22Rv1 (cell line): ENCODE measurements around the gene CDKN1C.
A peak's percentile ranks its signal among the peaks of the same experiment; 100 is the strongest.

Experiments used
- H3K27ac ChIP-seq: fragments of 450-650 bp; 2 replicates; pipeline ENCODE4 v1.5.1; 2017
- ZFX ChIP-seq: fragments of 450-650 bp; IDR thresholded peaks from 2 replicates; pipeline ENCODE4 v1.6.1; 2017; ENCODE audit warnings: antibody characterized with exemption, borderline replicate concordance
- TF ChIP-seq, protein P1 (sequence below): fragments of 450-650 bp; IDR thresholded peaks from 2 replicates; pipeline ENCODE4 v1.5.1; 2017; ENCODE audit warnings: mild to moderate bottlenecking

CDKN1C gene

DNA sequence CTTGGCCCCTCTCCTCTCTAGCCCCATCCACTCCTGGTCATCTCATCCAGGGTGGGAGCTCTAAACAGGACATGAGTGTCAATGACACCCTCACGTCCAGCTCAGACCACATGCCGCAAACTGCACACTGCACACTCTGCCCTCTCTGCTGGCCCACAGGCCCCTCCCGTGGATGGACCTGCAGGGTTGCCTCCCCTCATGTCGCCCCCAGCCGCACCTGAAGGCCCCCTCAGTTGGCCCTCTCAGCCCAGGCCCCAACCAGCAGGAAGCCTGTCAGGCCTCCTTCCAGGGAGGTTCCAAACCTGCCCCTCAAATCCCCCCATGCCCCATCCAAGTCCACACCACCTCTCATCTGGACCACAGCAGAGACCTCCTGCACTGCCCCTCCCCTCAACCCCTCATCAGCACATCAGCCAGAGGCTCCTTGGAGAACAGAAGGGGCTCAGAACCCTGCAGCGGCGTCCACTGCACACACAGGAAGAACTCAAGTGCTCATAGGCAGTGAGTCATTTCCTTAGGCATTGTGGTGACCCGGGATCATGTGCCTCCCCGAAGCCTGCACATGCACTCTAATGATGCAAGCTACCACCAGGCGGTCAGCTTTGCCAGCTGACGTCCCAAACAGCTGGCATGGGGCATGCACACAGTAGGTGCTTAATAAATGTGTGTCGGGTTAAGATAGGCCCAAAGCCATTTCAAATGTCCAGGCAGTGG lies 12.9 kb upstream of the CDKN1C start:
- H3K27ac ChIP-seq = no peak overlapping the region
- TF ChIP-seq, protein P1, sequence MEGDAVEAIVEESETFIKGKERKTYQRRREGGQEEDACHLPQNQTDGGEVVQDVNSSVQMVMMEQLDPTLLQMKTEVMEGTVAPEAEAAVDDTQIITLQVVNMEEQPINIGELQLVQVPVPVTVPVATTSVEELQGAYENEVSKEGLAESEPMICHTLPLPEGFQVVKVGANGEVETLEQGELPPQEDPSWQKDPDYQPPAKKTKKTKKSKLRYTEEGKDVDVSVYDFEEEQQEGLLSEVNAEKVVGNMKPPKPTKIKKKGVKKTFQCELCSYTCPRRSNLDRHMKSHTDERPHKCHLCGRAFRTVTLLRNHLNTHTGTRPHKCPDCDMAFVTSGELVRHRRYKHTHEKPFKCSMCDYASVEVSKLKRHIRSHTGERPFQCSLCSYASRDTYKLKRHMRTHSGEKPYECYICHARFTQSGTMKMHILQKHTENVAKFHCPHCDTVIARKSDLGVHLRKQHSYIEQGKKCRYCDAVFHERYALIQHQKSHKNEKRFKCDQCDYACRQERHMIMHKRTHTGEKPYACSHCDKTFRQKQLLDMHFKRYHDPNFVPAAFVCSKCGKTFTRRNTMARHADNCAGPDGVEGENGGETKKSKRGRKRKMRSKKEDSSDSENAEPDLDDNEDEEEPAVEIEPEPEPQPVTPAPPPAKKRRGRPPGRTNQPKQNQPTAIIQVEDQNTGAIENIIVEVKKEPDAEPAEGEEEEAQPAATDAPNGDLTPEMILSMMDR = no peak
- no peak for TF ChIP-seq ZFX

DNA sequence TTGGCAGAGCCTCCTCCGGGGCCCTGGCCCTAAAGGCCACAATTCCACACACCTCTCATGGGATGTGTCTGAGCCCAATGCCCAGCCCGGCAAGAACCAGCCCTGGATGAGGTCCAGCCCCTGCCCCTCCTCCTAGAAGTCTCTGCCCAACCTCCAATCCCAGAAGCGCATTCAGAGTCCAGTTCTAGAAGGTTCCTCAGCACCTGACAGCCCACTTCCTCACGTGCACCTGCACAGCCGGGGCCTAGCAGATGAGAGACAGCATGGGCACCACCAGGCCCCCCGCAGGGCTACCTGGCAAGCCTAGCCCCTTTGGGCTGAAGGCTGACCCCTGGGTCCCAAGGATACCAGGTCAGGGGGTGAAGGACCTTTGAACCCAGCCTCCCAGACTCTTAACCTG lies 11.5 kb upstream of the CDKN1C start:
- no peak for TF ChIP-seq ZFX
- TF ChIP-seq, protein P1 = no peak
- no peak overlapping the region for H3K27ac ChIP-seq

DNA sequence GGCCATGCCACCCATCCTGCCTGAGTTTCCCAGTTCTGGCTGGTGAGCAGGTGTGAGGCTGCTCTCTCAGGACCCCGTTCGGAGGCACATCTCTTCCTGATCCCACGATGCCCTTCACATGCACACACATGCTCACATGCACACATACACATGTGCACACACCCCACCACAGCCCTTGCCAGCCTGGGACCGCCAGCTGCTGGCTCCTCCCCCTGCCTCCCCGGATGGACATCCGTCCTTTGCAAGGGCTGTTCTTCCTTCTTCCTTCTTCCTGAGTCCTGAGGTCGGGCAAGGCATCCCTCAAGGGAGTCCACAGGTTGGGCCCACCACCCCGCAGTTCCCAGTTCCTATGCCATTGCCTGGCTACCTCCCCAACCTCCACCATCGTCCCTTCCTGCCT lies 10.5 kb upstream of the CDKN1C start:
- H3K27ac ChIP-seq = no peak overlapping the region
- TF ChIP-seq, protein P1 = no peak
- TF ChIP-seq ZFX = no peak

DNA sequence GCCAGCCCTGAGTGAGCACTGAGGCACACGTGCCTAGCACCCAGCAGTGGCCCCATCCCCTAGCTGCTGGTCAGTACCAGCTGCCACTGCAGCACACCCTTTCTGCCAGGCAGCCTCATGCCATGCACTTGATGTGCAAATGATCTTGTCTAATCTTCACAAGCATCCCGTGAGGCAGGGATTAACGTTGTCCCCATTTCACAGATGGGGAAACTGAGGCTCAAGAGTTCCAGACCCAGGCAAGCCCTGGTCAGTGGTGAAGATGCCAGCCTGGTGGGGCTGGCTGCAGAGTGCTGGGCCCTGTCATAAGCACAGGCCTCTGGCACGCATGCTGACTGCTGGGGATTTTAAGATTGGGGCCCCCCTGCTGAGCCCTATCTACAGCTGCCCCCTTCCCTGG lies 8.4 kb upstream of the CDKN1C start:
- no peak for TF ChIP-seq ZFX
- TF ChIP-seq, protein P1 = no peak
- H3K27ac ChIP-seq = no peak overlapping the region

DNA sequence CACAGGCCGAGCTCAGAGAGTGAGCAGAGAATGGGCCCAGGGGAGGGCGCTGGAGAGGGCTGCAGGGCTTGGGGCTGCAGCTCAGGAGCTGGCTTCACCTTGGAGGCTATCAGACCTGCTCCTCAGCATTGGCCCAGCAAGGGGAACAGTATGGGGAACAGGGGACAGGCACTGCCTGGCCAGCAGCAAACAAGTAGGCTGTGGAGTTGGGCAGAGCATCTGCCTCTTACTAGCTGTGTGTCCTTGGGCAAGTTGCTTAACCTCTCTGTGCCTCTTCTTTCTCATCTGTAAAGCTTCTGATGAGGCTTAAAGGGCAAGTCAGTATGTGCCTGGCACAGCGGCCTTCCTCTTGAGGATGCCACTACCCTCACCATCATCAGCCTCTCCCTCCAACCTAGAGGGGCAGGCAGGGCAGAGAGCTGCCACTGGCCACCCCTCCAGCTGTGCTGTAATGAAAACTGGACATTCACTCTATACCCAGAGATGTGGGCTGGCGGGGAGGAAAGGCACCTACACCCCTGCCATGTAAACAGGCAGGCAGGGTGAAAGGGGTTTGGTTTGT lies 7.5 kb upstream of the CDKN1C start:
- no peak for TF ChIP-seq ZFX
- TF ChIP-seq, protein P1 = no peak

DNA sequence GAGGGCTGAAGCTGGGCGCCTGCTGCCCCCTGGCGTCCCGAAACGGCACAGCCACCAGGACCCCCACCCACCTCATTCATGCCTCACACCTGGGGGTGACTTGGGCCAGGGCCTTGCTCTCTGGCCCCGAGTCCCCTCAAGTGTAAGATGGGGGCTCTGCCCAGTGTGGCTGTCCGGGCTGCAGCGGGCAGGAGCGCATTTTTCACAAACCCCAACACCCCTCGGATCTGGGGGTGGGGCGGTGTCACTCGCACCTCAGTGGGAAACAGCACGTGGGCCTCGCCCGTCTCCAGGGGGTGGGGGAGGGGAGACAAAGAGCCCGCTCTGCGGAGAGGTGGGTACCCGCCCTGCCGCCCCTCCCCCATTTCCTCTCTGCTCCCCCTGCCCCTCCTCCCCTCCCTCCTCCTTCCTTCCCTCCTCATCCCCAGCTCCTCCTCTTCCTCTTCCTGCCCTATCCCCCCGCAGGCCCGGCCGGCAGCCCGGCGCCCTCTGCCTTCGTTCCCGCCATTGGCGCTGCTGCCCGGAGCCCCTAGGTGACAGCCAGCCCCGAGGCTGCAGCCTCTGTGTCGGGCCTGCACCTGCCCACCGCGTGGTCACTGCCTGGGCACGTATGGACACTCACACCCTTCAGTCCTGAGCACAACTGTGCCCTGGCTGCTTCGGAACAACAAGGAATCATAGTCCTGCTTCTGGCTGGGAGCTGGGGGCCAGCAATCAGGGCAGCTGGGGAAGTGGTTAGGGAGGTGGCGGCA lies 6.8 kb upstream of the CDKN1C start:
- H3K27ac ChIP-seq = no peak overlapping the region
- no peak for TF ChIP-seq ZFX
- TF ChIP-seq, protein P1 = peak; percentile 91

More for the DNA sequence above, 7.5 kb upstream of the CDKN1C start:
- H3K27ac ChIP-seq = no peak overlapping the region
